Fibroblast of villous mesenchyme (primary cell): ENCODE data around the gene COX19. TPM values are rescaled to one million over a fixed set of nuclear protein-coding genes. Genes with fewer than 3 reads are reported as not detected.
"Not testable (repeated sequence)": the region's sequence is repeated elsewhere in the genome, so short reads cannot be mapped to it uniquely, and the experiment has no call there.

Source experiments
- DNase-seq: peaks from one replicate; pipeline ENCODE4 v3.0.0-alpha.2; 2010; ENCODE audit warnings: low read depth
- H3K4me3 ChIP-seq: 2 replicates; pipeline ENCODE4 v1.5.1; 2011; ENCODE audit warnings: low read depth, mild to moderate bottlenecking, low read length
- total RNA-seq: library from RNA; depleted of rRNA; stranded (reverse); fragments of >200 nt; gene quantifications from 2 replicates; pipeline ENCODE4 v1.2.3, GENCODE V29; 2012
- TF ChIP-seq, protein P1 (sequence below): IDR thresholded peaks from 2 replicates; pipeline ENCODE4 v1.5.1; 2012; ENCODE audit warnings: low read depth, mild to moderate bottlenecking, low read length; ENCODE audit not compliant: insufficient read depth

COX19 gene
- total RNA-seq, 1 donor = 8.2 TPM

DNA sequence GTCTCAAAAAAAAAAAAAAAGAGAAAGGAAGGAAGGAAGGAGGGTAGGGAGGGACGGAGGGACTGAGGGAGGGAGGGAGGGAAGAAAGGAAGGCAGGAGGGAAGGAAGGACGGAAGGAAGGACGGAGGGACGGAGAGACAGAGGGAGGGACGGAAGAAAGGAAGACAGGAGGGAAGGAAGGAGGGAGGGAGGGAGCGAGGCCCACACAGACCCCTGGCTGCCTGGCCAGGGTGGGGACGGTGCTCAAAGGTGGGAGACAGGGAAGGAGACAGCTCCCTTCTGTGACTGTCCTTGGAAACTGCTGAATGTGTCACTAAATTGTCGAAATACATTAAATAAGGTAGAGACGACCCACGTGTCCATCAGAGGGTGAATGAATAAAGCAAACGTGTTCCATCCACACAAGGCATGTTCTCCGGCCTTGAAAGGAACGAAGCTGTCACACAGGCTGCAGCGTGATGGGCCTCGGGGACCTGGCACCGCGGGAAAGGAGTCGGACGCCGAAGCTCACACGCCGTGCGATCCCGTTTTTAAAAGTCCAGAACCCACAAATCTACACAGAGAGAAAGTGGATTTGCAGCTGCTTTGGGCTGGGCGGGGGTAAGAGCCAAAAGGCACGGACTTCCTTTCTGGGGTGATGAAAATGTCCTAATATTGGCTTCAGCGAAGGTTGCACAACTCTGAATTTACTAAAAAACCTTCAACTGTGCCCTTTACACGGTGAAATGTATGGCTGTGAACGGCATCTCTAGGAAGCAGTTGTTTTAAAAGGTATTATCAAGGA lies 44.2 kb downstream of the COX19 start:
- no peak overlapping the region for H3K4me3 ChIP-seq
- TF ChIP-seq, protein P1, sequence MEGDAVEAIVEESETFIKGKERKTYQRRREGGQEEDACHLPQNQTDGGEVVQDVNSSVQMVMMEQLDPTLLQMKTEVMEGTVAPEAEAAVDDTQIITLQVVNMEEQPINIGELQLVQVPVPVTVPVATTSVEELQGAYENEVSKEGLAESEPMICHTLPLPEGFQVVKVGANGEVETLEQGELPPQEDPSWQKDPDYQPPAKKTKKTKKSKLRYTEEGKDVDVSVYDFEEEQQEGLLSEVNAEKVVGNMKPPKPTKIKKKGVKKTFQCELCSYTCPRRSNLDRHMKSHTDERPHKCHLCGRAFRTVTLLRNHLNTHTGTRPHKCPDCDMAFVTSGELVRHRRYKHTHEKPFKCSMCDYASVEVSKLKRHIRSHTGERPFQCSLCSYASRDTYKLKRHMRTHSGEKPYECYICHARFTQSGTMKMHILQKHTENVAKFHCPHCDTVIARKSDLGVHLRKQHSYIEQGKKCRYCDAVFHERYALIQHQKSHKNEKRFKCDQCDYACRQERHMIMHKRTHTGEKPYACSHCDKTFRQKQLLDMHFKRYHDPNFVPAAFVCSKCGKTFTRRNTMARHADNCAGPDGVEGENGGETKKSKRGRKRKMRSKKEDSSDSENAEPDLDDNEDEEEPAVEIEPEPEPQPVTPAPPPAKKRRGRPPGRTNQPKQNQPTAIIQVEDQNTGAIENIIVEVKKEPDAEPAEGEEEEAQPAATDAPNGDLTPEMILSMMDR = no peak
- no peak for DNase-seq

- DNase-seq = peak; percentile 13
- no peak overlapping the region for H3K4me3 ChIP-seq
- TF ChIP-seq, protein P1 = no peak
Observed at GRCh38 chr7:929311-929711, 46.0 kb downstream of the COX19 start.

- TF ChIP-seq, protein P1 = no peak
- DNase-seq = no peak
- no peak overlapping the region for H3K4me3 ChIP-seq
Observed at GRCh38 chr7:927031-927671, 48.2 kb downstream of the COX19 start.

DNA sequence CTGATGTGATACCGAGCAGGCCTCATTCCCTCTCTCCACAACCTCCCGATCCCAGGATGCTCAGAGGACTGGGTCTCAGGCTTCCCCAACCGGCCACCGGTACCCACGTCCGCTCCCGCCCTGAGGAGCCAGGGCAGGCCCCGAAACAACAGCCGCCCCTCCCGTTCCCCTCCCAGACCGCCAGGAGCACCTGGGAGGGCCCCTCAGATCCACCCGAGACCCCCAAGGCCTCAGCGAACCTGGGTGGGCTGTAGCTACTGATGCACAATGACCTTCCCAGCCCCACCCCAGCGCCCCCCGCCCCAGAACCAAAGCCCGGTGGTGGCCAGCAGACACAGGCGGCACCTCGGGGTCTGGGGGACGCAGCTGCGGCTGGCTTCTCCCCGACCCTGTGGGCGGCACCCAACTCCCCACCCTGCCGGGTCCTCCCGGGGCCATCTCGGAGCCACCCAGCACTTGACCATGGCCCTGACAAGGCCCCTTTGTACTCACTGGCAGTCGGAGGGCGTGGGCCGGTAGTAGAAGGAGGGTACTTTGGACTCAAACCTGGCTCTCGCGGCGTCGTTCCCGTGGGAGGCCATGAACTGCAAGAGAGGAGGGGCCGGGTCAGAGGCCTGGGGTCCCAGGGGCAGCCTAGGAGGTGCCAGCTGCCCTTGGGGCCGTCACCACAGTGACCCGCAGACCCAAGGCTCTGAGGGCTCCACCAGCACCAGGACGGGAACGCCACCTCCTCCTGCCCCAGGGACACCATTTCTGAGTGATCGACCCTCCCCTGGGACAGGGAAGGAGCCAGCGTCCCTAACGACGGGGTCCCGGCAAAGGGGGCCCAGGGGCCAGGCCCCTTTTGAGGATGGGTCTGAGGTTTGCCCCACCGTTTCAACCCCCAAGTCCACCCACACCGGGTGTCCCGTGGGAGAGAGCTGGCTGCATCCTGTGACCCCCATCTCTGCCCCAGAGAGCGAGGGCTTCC lies 49.0 kb downstream of the COX19 start:
- DNase-seq = no peak
- TF ChIP-seq, protein P1 = no peak
- no peak overlapping the region for H3K4me3 ChIP-seq

DNA sequence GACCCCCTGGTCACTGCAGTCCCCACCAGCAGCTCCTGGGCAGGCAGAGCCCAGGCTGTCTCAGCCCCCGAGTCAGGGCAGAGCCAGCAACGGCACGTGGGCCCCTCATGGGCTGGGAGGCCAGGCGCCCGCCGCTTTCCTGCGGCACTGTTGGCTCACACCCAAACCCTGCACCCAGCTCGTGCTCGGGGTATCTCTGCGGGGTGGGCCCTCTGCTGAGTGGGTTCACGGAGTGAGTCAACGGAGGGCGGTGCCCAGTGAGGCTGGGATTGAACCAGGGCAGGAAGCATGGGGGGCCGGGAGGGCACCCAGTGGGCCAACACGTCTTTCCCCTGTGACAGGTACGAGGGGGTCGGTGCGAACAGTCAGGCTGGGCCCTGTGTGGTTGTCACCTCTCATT lies 49.7 kb downstream of the COX19 start:
- TF ChIP-seq, protein P1 = no peak
- DNase-seq = no peak
- no peak overlapping the region for H3K4me3 ChIP-seq

GRCh38 chr7:924541-925231 lies 50.7 kb downstream of the COX19 start:
- TF ChIP-seq, protein P1 = no peak
- DNase-seq = peak; percentile 13

GRCh38 chr7:924042-924441 lies 51.3 kb downstream of the COX19 start:
- not testable (repeated sequence) for H3K4me3 ChIP-seq, DNase-seq

More at GRCh38 chr7:924541-925231, 50.7 kb downstream of the COX19 start:
- H3K4me3 ChIP-seq = no peak overlapping the region
